C4-2B (cell line): ENCODE results near the gene FREY1.

Experiments used
- CTCF ChIP-seq: fragments of 450-650 bp; conservative IDR thresholded peaks from 2 replicates; pipeline ENCODE4 v1.5.1; 2017; ENCODE audit warnings: mild to moderate bottlenecking
- ZFX ChIP-seq: fragments of 450-650 bp; IDR thresholded peaks from 2 replicates; pipeline ENCODE4 v1.6.1; 2017

- TF ChIP-seq CTCF = no peak
- TF ChIP-seq ZFX = no peak
Observed at GRCh38 chr11:45927684-45928413, 20.8 kb upstream of the FREY1 start.
